Body of pancreas (tissue), 4 donors: ENCODE data around the gene HSD11B2. TPM values are rescaled to one million over a fixed set of nuclear protein-coding genes. Genes with fewer than 3 reads are reported as not detected.
"Not testable (repeated sequence)": the region's sequence is repeated elsewhere in the genome, so short reads cannot be mapped to it uniquely, and the experiment has no call there.

ENCODE experiments used
- ATAC-seq: fragments of 150-250 bp; one replicate; pipeline ENCODE4 v1.9.1; 2016
- DNase-seq, 4 donors: peaks; one replicate each; pipeline ENCODE4 v3.0.0-alpha.2; 2019
- H3K27ac ChIP-seq, 4 donors: fragments of 200-600 bp; sonication (generic); 1 replicate in 3 of 4; 2 replicates in 1 of 4; pipeline versions ENCODE4 v1.5.1 to v1.6.1; 2016 to 2019; ENCODE audit warnings: mild to moderate bottlenecking in 1 of 4, mixed read lengths in 1 of 4, moderate library complexity in 1 of 4
- H3K27me3 ChIP-seq, 2 donors: fragments of 200-600 bp; sonication (generic); one replicate each; pipeline ENCODE4 v1.6.0; 2016; ENCODE audit warnings: mild to moderate bottlenecking in 1 of 2
- H3K36me3 ChIP-seq, 2 donors: fragments of 200-600 bp; sonication (generic); replicated peaks in 1 of 2; 2 replicates each; pipeline ENCODE4 v1.5.1; 2016; ENCODE audit warnings: low read depth in 2 of 2; ENCODE audit not compliant: insufficient read depth in 1 of 2
- H3K4me1 ChIP-seq: fragments of 200-600 bp; sonication (generic); one replicate; pipeline ENCODE4 v1.6.0; 2016
- H3K4me3 ChIP-seq, 2 donors: fragments of 200-600 bp; sonication (generic); 1 replicate in 1 of 2; 2 replicates in 1 of 2; pipeline ENCODE4 v1.5.1; 2016 to 2019
- H3K9me3 ChIP-seq, 3 donors: fragments of 200-600 bp; sonication (generic); 1 replicate in 2 of 3; 2 replicates in 1 of 3; pipeline ENCODE4 v1.5.1; 2016
- CTCF ChIP-seq, 7 experiments: fragments of 450-650 bp in 4 of 7; fragments of 200-600 bp in 3 of 7; sonication (generic) in 3 of 7; IDR thresholded peaks; one replicate each; pipeline ENCODE4 v1.5.1; 2016 to 2019; ENCODE audit warnings: antibody characterized with exemption in 7 of 7
- POLR2A ChIP-seq, 3 donors: fragments of 450-650 bp; IDR thresholded peaks; one replicate each; pipeline ENCODE4 v1.6.1; 2016; ENCODE audit warnings: antibody characterized with exemption in 3 of 3, mild to moderate bottlenecking in 2 of 3
- WGBS, 2 donors: methylation state at CpG; one replicate each; pipeline ENCODE4 v1.1.5; 2017; 5-methylcytosine and 5-hydroxymethylcytosine counted together
- intact Hi-C: fragments of 100-400 bp; cut with DNase I; formaldehyde crosslinking; loops from one replicate; pipeline ENCODE4 v1.15.1; 2023
- total RNA-seq, 2 donors: library from RNA; depleted of rRNA; stranded (reverse); fragments of >200 nt; gene quantifications; one replicate each; pipeline ENCODE4 v1.1.0, GENCODE V29; 2016

Gene HSD11B2
- total RNA-seq, 2 donors from 2014 or later, result 5.4 to 13.8 TPM

DNA sequence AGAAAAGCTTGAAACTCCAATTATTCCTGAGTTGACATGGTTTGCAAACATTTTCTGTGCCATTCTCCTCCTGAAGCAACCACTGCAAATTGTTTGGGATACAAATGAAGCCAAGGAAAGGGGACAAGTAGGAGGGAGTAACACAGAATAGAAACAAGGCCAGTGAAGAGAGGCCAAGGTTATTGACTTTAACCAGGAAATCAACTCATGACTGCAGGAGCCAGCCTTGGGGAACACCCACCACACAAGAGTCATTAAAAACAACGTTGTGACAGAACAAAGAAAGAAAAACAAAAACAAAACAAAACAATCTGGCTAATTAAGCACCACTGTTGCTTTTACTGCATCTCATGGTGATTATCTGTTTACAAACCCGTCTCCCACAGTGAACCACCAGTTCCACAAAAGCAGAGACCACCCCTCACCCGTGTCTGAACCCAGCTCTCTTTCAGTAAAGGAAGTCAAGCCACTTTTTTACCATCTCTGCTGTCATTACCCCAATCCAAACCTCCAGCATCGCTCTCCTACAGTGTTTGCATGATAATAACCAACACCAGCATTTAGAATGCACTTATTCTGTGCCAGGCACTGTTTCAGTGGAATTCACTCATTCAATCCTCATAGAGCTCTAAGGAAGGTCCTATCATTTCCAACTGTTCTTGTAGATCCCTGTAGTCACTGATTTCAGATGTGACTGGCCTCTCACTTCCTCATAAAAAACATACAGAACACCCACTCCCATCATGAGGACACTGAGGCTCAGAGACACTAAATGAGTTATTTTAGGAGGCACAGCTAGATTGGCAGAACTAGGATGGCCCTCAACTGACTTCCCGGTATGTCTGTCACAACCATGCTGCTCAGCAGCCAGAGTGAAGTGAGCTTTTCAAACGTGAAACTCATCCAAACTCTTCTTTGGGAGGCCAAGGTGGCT is 16.7 kb upstream of the HSD11B2 start:
- intact Hi-C loops, result no loop called here
- Histone ChIP-seq H3K9me3 (no peaks in the 10 kb centered on the region), H3K4me1 (peaks cover 23% of the 10 kb centered on the region), H3K27me3 (no peaks in the 10 kb centered on the region), H3K4me3 (no peak overlapping the region), H3K27ac (peak overlapping the region in 3 of 4 donors; percentile 25 to 49 (median 34)), H3K36me3 (no peaks in the 10 kb centered on the region)
- no peak for ATAC-seq
- WGBS, 2 donors, result 56 to 60% methylated on average over 5 to 6 of the region's 6 CpGs
- no peak for DNase-seq
- no peak for TF ChIP-seq CTCF (IDR thresholded peaks at IDR 0.05)
- TF ChIP-seq POLR2A (IDR thresholded peaks at IDR 0.05), result no peak

- WGBS, 2 donors, result 91 to 92% methylated on average over 19 of the region's 19 CpGs
- H3K9me3 ChIP-seq, DNase-seq, H3K36me3 ChIP-seq, ATAC-seq, H3K27me3 ChIP-seq, intact Hi-C loops: not testable (repeated sequence)
- Histone ChIP-seq H3K4me3 (peak overlapping the region in 1 of 2 donors; percentile 26), H3K27ac (peak overlapping the region in 3 of 4 donors; percentile 81 to 85 (median 82)), H3K4me1 (peaks cover 23% of the 10 kb centered on the region)
These were observed 15.5 kb upstream of the HSD11B2 start for GRCh38 chr16:67415421-67415820.

- H3K9me3 ChIP-seq, result no peaks in the 10 kb centered on the region
- H3K4me1 ChIP-seq, result peaks cover 23% of the 10 kb centered on the region
- ATAC-seq, result peak; percentile 94
- intact Hi-C loops, result no loop called here
- WGBS, 2 donors, result 1 to 2% methylated on average over 20 to 73 of the region's 73 CpGs
- H3K36me3 ChIP-seq, result no peaks in the 10 kb centered on the region
- H3K27ac ChIP-seq, result peak within 1 kb of the TSS; percentile 54 to 85 (median 82)
- TF ChIP-seq POLR2A (IDR thresholded peaks at IDR 0.05), result peak; percentile 42 to 72 (median 59)
- peak; percentile 27 to 69 (median 49) for TF ChIP-seq CTCF (IDR thresholded peaks at IDR 0.05)
- DNase-seq, result peak; percentile 70 to 82 (median 75)
- no peaks in the 10 kb centered on the region for H3K27me3 ChIP-seq
- peak within 1 kb of the TSS; percentile 26 to 86 for H3K4me3 ChIP-seq
These were observed 14.8 kb upstream of the HSD11B2 start, which contains the start of gene ZDHHC1 for GRCh38 chr16:67415872-67416793. Gene ZDHHC1, minus strand, starts transcription at chr16:67416477. Its CDS starts 8,702 bp downstream, at chr16:67407775.

DNA sequence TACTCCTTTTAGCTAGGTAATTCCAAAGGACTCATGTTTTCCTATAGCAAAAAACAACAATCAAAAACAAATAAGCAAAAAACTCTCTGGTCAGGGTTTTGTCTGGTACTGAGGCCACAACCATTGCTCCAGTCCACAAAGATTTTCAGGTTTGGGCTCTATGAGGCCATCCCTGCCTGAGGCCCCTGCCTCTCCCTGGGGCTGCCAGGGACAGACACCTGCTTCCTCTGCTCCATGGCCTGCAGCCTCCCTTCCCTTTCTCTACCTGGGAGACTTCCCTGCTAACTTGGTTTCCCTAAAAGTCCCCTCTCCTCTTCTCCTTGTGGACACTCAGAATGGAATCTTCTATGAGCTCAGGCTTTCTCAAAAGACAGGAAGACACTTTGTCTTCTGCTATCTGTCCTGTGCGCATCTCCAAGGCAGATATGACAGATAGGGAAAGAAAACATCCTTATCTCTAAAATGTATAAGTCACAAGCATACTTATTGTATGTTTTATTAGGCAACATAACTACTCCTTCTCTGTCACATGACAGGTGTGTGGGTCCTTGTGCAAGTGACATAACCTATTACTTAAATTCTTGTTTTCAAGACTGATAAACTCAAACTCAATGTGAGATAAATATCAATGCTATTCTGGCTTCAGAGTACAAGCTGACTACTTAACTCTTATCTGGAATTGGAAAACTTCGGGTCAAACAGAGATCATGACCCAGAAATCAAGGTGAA is 13.4 kb upstream of the HSD11B2 start:
- Histone ChIP-seq H3K27me3 (no peaks in the 10 kb centered on the region), H3K9me3 (no peaks in the 10 kb centered on the region), H3K36me3 (no peaks in the 10 kb centered on the region), H3K4me1 (peaks cover 23% of the 10 kb centered on the region), H3K27ac (no peak overlapping the region), H3K4me3 (no peak overlapping the region)
- ATAC-seq (no peak), DNase-seq (no peak)
- 47 to 52% methylated on average over 2 of the region's 2 CpGs for WGBS, 2 donors
- intact Hi-C loops, result no loop called here
- TF ChIP-seq CTCF (IDR thresholded peaks at IDR 0.05) (no peak), POLR2A (IDR thresholded peaks at IDR 0.05) (no peak)
